Activated T-helper 17 cell treated with anti-CD3 and anti-CD28 coated beads, Interleukin-2, amount 50 U/mL, for 72 hours (primary cell): ENCODE data around the gene KRTAP5-9. TPM values are rescaled to one million over a fixed set of nuclear protein-coding genes. Genes with fewer than 3 reads are reported as not detected.
A peak's percentile ranks its signal among the peaks of the same experiment; 100 is the strongest.

Experiments
- ATAC-seq: fragments of 150-1000 bp; cut with Tn5 transposase; replicated peaks from 2 replicates; pipeline ENCODE4 v1.10.0; 2021; ENCODE audit warnings: mild to moderate bottlenecking, moderate library complexity
- H3K27ac Mint-ChIP-seq: one replicate; pipeline ENCODE4 v1.8.0; 2022; ENCODE audit warnings: mixed read lengths
- H3K27me3 Mint-ChIP-seq: one replicate; pipeline ENCODE4 v1.8.0; 2022; ENCODE audit warnings: mixed read lengths
- H3K36me3 Mint-ChIP-seq: one replicate; pipeline ENCODE4 v1.8.0; 2022; ENCODE audit warnings: low read depth, mild to moderate bottlenecking, mixed read lengths
- H3K4me1 Mint-ChIP-seq: one replicate; pipeline ENCODE4 v1.8.0; 2022; ENCODE audit warnings: mixed read lengths
- H3K4me3 Mint-ChIP-seq: one replicate; pipeline ENCODE4 v1.8.0; 2022; ENCODE audit warnings: mild to moderate bottlenecking, mixed read lengths
- H3K9me3 Mint-ChIP-seq: one replicate; pipeline ENCODE4 v1.8.0; 2022; ENCODE audit warnings: mixed read lengths
- total RNA-seq, 2 donors: library from RNA; stranded (reverse); gene quantifications; one replicate each; pipeline ENCODE4 v1.2.3, GENCODE V29; 2022

KRTAP5-9 gene
- total RNA-seq, 2 donors from 2014 or later = 0.22 TPM; not detected in 1

DNA sequence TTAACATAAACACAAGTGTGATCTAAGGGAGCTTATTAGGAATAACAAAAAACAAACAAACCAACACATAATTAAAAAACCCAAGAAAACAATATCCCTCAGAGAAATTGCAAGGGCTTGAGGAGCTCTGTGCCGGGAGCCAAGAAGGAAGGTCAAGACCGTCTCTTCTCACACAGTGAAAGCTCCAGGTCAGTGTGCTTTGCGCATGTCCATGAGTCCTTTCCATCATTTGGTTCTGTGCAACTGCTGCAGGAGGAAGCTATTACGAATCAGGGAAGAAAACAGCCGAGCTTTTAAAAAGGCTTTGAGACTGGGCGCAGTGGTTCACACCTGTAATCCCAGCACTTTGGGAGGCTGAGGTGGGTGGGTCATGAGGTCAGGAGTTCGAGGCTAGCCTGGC is 5.8 kb upstream of the KRTAP5-9 start:
- H3K36me3 Mint-ChIP-seq = no peaks in the 10 kb centered on the region
- H3K9me3 Mint-ChIP-seq = peaks cover 5% of the 10 kb centered on the region
- ATAC-seq = no peak
- H3K27me3 Mint-ChIP-seq = peaks cover 50% of the 10 kb centered on the region
- no peak overlapping the region for H3K27ac Mint-ChIP-seq
- no peak overlapping the region for H3K4me3 Mint-ChIP-seq
- H3K4me1 Mint-ChIP-seq = peaks cover 18% of the 10 kb centered on the region

DNA sequence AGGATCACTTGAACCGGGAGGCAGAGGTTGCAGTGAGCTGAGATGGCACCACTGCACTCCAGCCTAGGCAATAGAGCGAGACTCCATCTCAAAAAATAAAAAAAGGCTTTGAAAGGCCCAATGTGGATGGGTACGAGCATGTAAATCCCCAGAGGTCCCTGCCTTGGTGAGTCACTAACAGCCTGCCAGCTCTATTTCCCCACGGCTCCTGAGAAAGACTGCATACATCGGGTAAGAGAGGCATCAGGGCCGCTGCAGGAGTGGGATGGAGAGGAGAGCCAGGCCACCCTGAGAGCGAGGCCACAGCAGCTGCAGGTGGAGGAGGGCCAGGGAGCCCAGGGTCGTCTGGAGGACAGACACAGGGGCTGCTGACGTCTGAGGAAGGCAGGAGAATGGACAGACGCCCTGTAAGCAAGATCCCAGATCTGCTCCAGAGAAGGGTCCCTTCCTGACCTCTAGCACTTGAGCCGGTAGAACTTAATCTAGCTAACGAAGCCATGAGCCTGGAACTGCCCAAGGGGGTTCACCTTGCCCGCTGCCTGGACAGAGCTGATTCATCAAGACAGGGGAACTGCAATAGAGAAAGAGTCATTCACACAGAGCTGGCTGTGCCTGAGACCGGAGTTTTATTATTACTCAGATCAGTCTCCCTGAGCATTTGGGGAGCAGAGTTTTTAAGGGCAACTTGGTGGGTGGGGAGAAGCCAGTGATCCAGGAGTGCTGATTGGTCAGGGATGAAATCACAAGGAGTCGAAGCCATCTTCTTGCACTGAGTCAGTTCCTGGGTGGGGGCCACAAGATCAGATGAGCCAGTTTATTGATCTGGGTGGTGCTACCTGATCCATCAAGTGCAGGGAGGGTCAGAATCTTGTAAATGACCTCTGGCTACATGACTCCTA is 5.1 kb upstream of the KRTAP5-9 start:
- Mint-ChIP-seq H3K4me1 (peaks cover 18% of the 10 kb centered on the region), H3K27ac (no peak overlapping the region)
- ATAC-seq = peak; percentile 75

GRCh38 chr11:71543866-71544265 is 4.4 kb upstream of the KRTAP5-9 start:
- Mint-ChIP-seq H3K27ac (no peak overlapping the region), H3K4me3 (no peak overlapping the region)

More for the DNA sequence above, 5.1 kb upstream of the KRTAP5-9 start:
- Mint-ChIP-seq H3K9me3 (peaks cover 5% of the 10 kb centered on the region), H3K27me3 (peaks cover 56% of the 10 kb centered on the region), H3K36me3 (no peaks in the 10 kb centered on the region), H3K4me3 (no peak overlapping the region)

GRCh38 chr11:71544525-71545214 is 3.5 kb upstream of the KRTAP5-9 start:
- Mint-ChIP-seq H3K36me3 (no peaks in the 10 kb centered on the region), H3K27ac (no peak overlapping the region)
- ATAC-seq = no peak

More at GRCh38 chr11:71543866-71544265, 4.4 kb upstream of the KRTAP5-9 start:
- Mint-ChIP-seq H3K4me1 (peaks cover 18% of the 10 kb centered on the region), H3K9me3 (peaks cover 5% of the 10 kb centered on the region), H3K36me3 (no peaks in the 10 kb centered on the region), H3K27me3 (peaks cover 55% of the 10 kb centered on the region)
- ATAC-seq = peak; percentile 21

DNA sequence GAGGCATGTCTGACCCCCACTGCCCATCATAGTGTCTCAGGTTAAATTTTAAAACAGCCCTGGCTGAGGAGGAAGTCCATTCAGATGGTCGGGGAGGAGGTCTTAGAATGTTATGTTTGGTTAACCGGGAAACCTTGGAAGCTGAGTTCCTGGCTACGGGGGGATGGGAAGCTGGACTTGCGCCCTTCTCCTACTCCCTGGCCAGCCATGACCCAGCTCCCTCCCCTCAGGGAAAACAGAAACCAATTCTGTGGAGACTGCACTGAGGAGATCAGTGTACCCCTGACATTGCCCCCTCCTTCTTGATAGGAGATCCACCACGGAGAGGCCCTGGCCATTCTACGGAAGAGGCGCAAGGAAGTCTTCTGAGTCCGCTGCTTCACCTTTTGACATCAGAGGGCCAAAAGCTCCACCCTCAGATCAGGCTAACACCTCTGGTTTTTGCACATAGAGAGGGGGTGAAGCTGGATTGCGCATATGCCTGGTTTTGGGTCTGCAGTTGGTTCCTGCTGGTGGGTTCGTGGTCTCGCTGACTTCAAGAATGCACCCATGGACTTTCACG is 2.7 kb upstream of the KRTAP5-9 start:
- ATAC-seq = no peak
- H3K4me1 Mint-ChIP-seq = peaks cover 18% of the 10 kb centered on the region
- H3K27ac Mint-ChIP-seq = no peak overlapping the region
- H3K4me3 Mint-ChIP-seq = no peak overlapping the region
- no peaks in the 10 kb centered on the region for H3K36me3 Mint-ChIP-seq
- H3K27me3 Mint-ChIP-seq = peaks cover 56% of the 10 kb centered on the region
- H3K9me3 Mint-ChIP-seq = peaks cover 5% of the 10 kb centered on the region

More at GRCh38 chr11:71544525-71545214, 3.5 kb upstream of the KRTAP5-9 start:
- Mint-ChIP-seq H3K4me1 (peaks cover 18% of the 10 kb centered on the region), H3K27me3 (peaks cover 52% of the 10 kb centered on the region), H3K9me3 (peaks cover 5% of the 10 kb centered on the region), H3K4me3 (no peak overlapping the region)

DNA sequence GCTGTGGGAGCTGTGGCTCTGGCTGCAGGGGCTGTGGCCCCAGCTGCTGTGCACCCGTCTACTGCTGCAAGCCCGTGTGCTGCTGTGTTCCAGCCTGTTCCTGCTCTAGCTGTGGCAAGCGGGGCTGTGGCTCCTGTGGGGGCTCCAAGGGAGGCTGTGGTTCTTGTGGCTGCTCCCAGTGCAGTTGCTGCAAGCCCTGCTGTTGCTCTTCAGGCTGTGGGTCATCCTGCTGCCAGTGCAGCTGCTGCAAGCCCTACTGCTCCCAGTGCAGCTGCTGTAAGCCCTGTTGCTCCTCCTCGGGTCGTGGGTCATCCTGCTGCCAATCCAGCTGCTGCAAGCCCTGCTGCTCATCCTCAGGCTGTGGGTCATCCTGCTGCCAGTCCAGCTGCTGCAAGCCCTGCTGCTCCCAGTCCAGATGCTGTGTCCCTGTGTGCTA is 514 bp downstream of the KRTAP5-9 start:
- no peaks in the 10 kb centered on the region for H3K36me3 Mint-ChIP-seq
- peaks cover 38% of the 10 kb centered on the region for H3K27me3 Mint-ChIP-seq
- no peak overlapping the region for H3K27ac Mint-ChIP-seq
- H3K4me1 Mint-ChIP-seq = peaks cover 4% of the 10 kb centered on the region
- no peaks in the 10 kb centered on the region for H3K9me3 Mint-ChIP-seq
- no peak for ATAC-seq
- H3K4me3 Mint-ChIP-seq = no peak overlapping the region

GRCh38 chr11:71551711-71552110 is 3.5 kb downstream of the KRTAP5-9 start:
- Mint-ChIP-seq H3K27ac (no peak overlapping the region), H3K4me1 (no peaks in the 10 kb centered on the region), H3K27me3 (peaks cover 28% of the 10 kb centered on the region), H3K4me3 (no peak overlapping the region), H3K9me3 (no peaks in the 10 kb centered on the region), H3K36me3 (no peaks in the 10 kb centered on the region)
- ATAC-seq = peak; percentile 45

- H3K27ac Mint-ChIP-seq = no peak overlapping the region
- H3K27me3 Mint-ChIP-seq = peaks cover 19% of the 10 kb centered on the region
- H3K9me3 Mint-ChIP-seq = no peaks in the 10 kb centered on the region
- H3K4me3 Mint-ChIP-seq = no peak overlapping the region
- ATAC-seq = no peak
- no peaks in the 10 kb centered on the region for H3K4me1 Mint-ChIP-seq
- no peaks in the 10 kb centered on the region for H3K36me3 Mint-ChIP-seq
These were observed 6.8 kb downstream of the KRTAP5-9 start for GRCh38 chr11:71554996-71555395.

- Mint-ChIP-seq H3K27ac (no peak overlapping the region), H3K36me3 (no peaks in the 10 kb centered on the region), H3K4me3 (no peak overlapping the region), H3K27me3 (peaks cover 14% of the 10 kb centered on the region), H3K4me1 (no peaks in the 10 kb centered on the region), H3K9me3 (no peaks in the 10 kb centered on the region)
- ATAC-seq = no peak
These were observed 7.3 kb downstream of the KRTAP5-9 start for GRCh38 chr11:71555508-71555907.

DNA sequence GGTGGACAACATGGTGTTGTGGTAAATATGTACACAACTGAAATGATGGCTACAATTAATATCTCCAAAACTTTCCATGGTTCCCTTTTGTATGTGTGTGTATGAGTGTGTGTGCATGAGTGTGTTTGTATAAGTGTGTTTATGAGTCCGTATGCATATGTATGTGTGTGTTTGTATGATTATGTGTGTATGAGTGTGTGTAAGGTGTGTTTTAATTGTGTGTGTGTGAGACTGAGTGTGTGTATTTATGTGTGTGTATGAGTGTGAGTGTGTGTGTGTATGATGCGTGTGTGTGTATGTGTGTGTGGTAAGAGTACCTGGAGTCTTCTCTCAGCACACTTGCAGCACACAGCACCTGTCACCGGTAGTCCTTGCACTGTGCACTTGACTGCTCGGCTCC is 7.8 kb downstream of the KRTAP5-9 start:
- no peak for ATAC-seq
- no peak overlapping the region for H3K27ac Mint-ChIP-seq
- no peaks in the 10 kb centered on the region for H3K9me3 Mint-ChIP-seq
- no peak overlapping the region for H3K4me3 Mint-ChIP-seq
- peaks cover 16% of the 10 kb centered on the region for H3K27me3 Mint-ChIP-seq
- no peaks in the 10 kb centered on the region for H3K4me1 Mint-ChIP-seq
- no peaks in the 10 kb centered on the region for H3K36me3 Mint-ChIP-seq

- Mint-ChIP-seq H3K27me3 (peaks cover 24% of the 10 kb centered on the region), H3K4me3 (no peak overlapping the region), H3K36me3 (no peaks in the 10 kb centered on the region)
These were observed 9.0 kb downstream of the KRTAP5-9 start for GRCh38 chr11:71557257-71557656.

DNA sequence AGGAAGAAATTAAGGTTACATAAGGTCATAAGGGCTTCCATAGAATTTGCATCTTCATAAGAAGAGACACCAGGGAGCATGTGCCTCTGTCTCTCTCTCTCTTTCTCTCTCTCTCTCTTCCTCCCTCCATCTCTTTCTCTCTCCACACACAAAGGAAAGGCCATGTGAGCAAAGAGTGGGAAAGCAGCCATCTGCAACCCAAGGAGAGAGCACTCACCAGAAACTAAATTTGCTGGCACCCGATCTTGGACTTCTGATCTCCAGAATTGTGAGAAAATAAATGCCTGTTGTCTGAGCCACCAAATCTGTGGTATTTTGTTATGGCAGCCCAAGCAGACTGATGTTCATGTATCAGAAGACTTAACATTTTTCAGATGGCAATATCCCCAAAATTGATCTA is 10.8 kb downstream of the KRTAP5-9 start:
- Mint-ChIP-seq H3K4me3 (no peak overlapping the region), H3K27me3 (peaks cover 37% of the 10 kb centered on the region), H3K36me3 (no peaks in the 10 kb centered on the region), H3K27ac (no peak overlapping the region), H3K4me1 (peaks cover 5% of the 10 kb centered on the region), H3K9me3 (no peaks in the 10 kb centered on the region)
- ATAC-seq = no peak

More at GRCh38 chr11:71557257-71557656, 9.0 kb downstream of the KRTAP5-9 start:
- no peaks in the 10 kb centered on the region for H3K9me3 Mint-ChIP-seq
- no peak for ATAC-seq
- no peak overlapping the region for H3K27ac Mint-ChIP-seq
- H3K4me1 Mint-ChIP-seq = no peaks in the 10 kb centered on the region

GRCh38 chr11:71562120-71562519 is 13.9 kb downstream of the KRTAP5-9 start:
- peaks cover 44% of the 10 kb centered on the region for H3K27me3 Mint-ChIP-seq
- no peaks in the 10 kb centered on the region for H3K9me3 Mint-ChIP-seq
- peaks cover 5% of the 10 kb centered on the region for H3K4me1 Mint-ChIP-seq
- H3K4me3 Mint-ChIP-seq = no peak overlapping the region
- no peak for ATAC-seq
- no peaks in the 10 kb centered on the region for H3K36me3 Mint-ChIP-seq
- H3K27ac Mint-ChIP-seq = no peak overlapping the region

- no peaks in the 10 kb centered on the region for H3K36me3 Mint-ChIP-seq
- H3K27me3 Mint-ChIP-seq = peaks cover 39% of the 10 kb centered on the region
- no peak overlapping the region for H3K4me3 Mint-ChIP-seq
- peaks cover 5% of the 10 kb centered on the region for H3K4me1 Mint-ChIP-seq
- H3K9me3 Mint-ChIP-seq = no peaks in the 10 kb centered on the region
- peak; percentile 57 for ATAC-seq
- no peak overlapping the region for H3K27ac Mint-ChIP-seq
These were observed 15.2 kb downstream of the KRTAP5-9 start for GRCh38 chr11:71563406-71563805.
